Panc1 (cell line): ENCODE measurements around the gene HSP90AB1. TPM values are rescaled to one million over a fixed set of nuclear protein-coding genes. Genes with fewer than 3 reads are reported as not detected.

Experiments
- ATAC-seq: fragments of 200-7000 bp; cut with Tn5 transposase; 2 replicates; pipeline ENCODE4 v1.9.1; 2020; ENCODE audit warnings: mild to moderate bottlenecking, moderate library complexity
- BruUV-seq: library from RNA; stranded (reverse); fragments of 400-500 nt; replicated peaks from 2 replicates; lab custom pipeline; 2021; lab: Mats Ljungman, UMichigan
- CTCF ChIA-PET: fragments of 300-600 bp; sonication (Branson Sonifier 250); formaldehyde crosslinking; loops from one replicate; lab custom pipeline; 2022; ENCODE audit warnings: antibody characterized with exemption; lab: Charles Lee
- POLR2A ChIA-PET: fragments of 300-600 bp; sonication (Branson Sonifier 250); formaldehyde crosslinking; loops from one replicate; lab custom pipeline; 2022; ENCODE audit warnings: antibody characterized with exemption; lab: Charles Lee
- DNase-seq: peaks from one replicate; pipeline ENCODE4 v3.0.0-alpha.2; 2010; ENCODE audit warnings: low read depth, low spot score
- H3K27ac ChIP-seq: 2 replicates; pipeline ENCODE4 v1.5.1; 2011; ENCODE audit warnings: mild to moderate bottlenecking, low read length, inconsistent platforms
- H3K27me3 ChIP-seq: fragments of 200-500 bp; sonication (Bioruptor generic); 2 replicates; pipeline ENCODE4 v1.6.0; 2014; ENCODE audit warnings: low read length, inconsistent platforms; ENCODE audit not compliant: control insufficient read depth, insufficient read depth
- H3K36me3 ChIP-seq: fragments of 200-500 bp; sonication (Bioruptor generic); 2 replicates; pipeline ENCODE4 v1.5.1; 2014; ENCODE audit warnings: inconsistent platforms, mild to moderate bottlenecking, low read length, moderate library complexity; ENCODE audit not compliant: control insufficient read depth, insufficient read depth
- H3K4me1 ChIP-seq: 2 replicates; pipeline ENCODE4 v1.5.1; 2011; ENCODE audit warnings: inconsistent platforms, mild to moderate bottlenecking, low read length, moderate library complexity; ENCODE audit not compliant: control insufficient read depth, insufficient read depth
- H3K4me3 ChIP-seq, 2 experiments: 2 replicates each; pipeline ENCODE4 v1.5.1; 2011 to 2012; ENCODE audit warnings: low read depth in 2 of 2, low read length in 2 of 2, mild to moderate bottlenecking in 2 of 2, inconsistent platforms in 1 of 2, moderate library complexity in 1 of 2
- H3K9me3 ChIP-seq: fragments of 200-500 bp; sonication (Bioruptor generic); 2 replicates; pipeline ENCODE4 v1.5.1; 2014; ENCODE audit warnings: low read depth, mild to moderate bottlenecking, inconsistent platforms, low read length, moderate library complexity; ENCODE audit not compliant: control insufficient read depth, insufficient read depth
- CTCF ChIP-seq: fragments of 450-650 bp; IDR thresholded peaks from 2 replicates; pipeline ENCODE4 v1.5.1; 2017; ENCODE audit warnings: mild to moderate bottlenecking
- POLR2AphosphoS5 ChIP-seq: IDR thresholded peaks from 2 replicates; pipeline ENCODE4 v1.6.1; 2012; ENCODE audit warnings: mild to moderate bottlenecking, low read depth, low read length, moderate library complexity
- REST ChIP-seq, 2 experiments: IDR thresholded peaks; 2 replicates each; pipeline ENCODE4 v1.6.1; 2011 to 2012; ENCODE audit warnings: low read depth in 2 of 2, control low read depth in 1 of 2, low read length in 1 of 2, mild to moderate bottlenecking in 1 of 2, moderate library complexity in 1 of 2; ENCODE audit not compliant: insufficient read depth in 1 of 2
- SIN3A ChIP-seq: IDR thresholded peaks from 2 replicates; pipeline ENCODE4 v1.6.1; 2012; ENCODE audit warnings: low read depth, mild to moderate bottlenecking, low read length, moderate library complexity, borderline replicate concordance; ENCODE audit not compliant: insufficient read depth
- TCF7L2 ChIP-seq: IDR thresholded peaks from 2 replicates; pipeline ENCODE4 v1.6.1; 2011; ENCODE audit warnings: mild to moderate bottlenecking, low read depth, low read length, inconsistent platforms
- in situ Hi-C: cut with HindIII; loops from 2 replicates; pipeline ENCODE4 v1.10.0; 2016; ENCODE audit warnings: low sequenced_read_pairs, low pct_unique_long_range_greater_than_20kb
- intact Hi-C: fragments of 100-400 bp; cut with micrococcal nuclease; formaldehyde crosslinking; loops from one replicate; pipeline ENCODE4 v1.10.0; 2022; ENCODE audit not compliant: unreplicated experiment
- total RNA-seq: library from RNA; stranded (reverse); gene quantifications from one replicate; pipeline ENCODE4 v1.2.1, GENCODE V29; 2021; ENCODE audit not compliant: unreplicated experiment

Gene HSP90AB1
- total RNA-seq, 1 experiment from 2014 or later: 1,253 TPM

GRCh38 chr6:44284121-44284520, 37.2 kb downstream of the HSP90AB1 start:
- no TSS peak for BruUV-seq
- Histone ChIP-seq H3K4me3 (no peak overlapping the region), H3K36me3 (no peaks in the 10 kb centered on the region), H3K27ac (no peak overlapping the region), H3K27me3 (peaks cover 26% of the 10 kb centered on the region; the same call in 1 of the 2 replicates), H3K4me1 (no peaks in the 10 kb centered on the region), H3K9me3 (no peaks in the 10 kb centered on the region)
- ChIA-PET POLR2A (no interaction called here), CTCF (no interaction called here)
- DNase-seq (no peak), ATAC-seq (no peak)
- in situ Hi-C loops (no loop called here), intact Hi-C loops (no loop called here)
- TF ChIP-seq CTCF (no peak), SIN3A (no peak), TCF7L2 (no peak), REST (IDR thresholded peaks at IDR 0.05; ENCODE audit: insufficient read depth in 1 of 2, low read depth in 2 of 2, low read length in 1 of 2) (no peak), POLR2AphosphoS5 (no peak)

GRCh38 chr6:44284867-44285266, 38.0 kb downstream of the HSP90AB1 start:
- no peak overlapping the region for H3K4me3 ChIP-seq
- no TSS peak for BruUV-seq
- H3K27ac ChIP-seq: no peak overlapping the region
- no peak for TF ChIP-seq TCF7L2
- TF ChIP-seq SIN3A: no peak
- TF ChIP-seq REST (IDR thresholded peaks at IDR 0.05; ENCODE audit: insufficient read depth in 1 of 2, low read depth in 2 of 2, low read length in 1 of 2): no peak
- TF ChIP-seq POLR2AphosphoS5: no peak
- no peak for TF ChIP-seq CTCF
- ChIA-PET POLR2A (no interaction called here), CTCF (no interaction called here)
- ATAC-seq: no peak
- H3K36me3 ChIP-seq: no peaks in the 10 kb centered on the region
- H3K9me3 ChIP-seq: no peaks in the 10 kb centered on the region
- H3K27me3 ChIP-seq: peaks cover 26% of the 10 kb centered on the region; the same call in 1 of the 2 replicates
- no peak for DNase-seq
- in situ Hi-C loops (no loop called here), intact Hi-C loops (loop anchor here (5.0 kb wide), 1 partner anchor 52 kb away; no protein-coding TSS in a partner anchor)
- no peaks in the 10 kb centered on the region for H3K4me1 ChIP-seq
